Transverse colon (tissue), 4 donors: ENCODE data around the gene ZBTB43. TPM values are rescaled to one million over a fixed set of nuclear protein-coding genes. Genes with fewer than 3 reads are reported as not detected.

Source experiments
- DNase-seq: peaks from one replicate; pipeline ENCODE4 v3.0.0-alpha.2; 2019
- H3K27ac ChIP-seq, 4 donors: fragments of 200-600 bp; sonication (generic); 2 replicates each; pipeline ENCODE4 v1.5.1; 2016 to 2018; ENCODE audit warnings: inconsistent platforms in 4 of 4
- H3K27me3 ChIP-seq: fragments of 200-600 bp; sonication (generic); 2 replicates; pipeline ENCODE4 v1.5.1; 2017; ENCODE audit warnings: inconsistent platforms
- H3K36me3 ChIP-seq, 4 donors: fragments of 200-600 bp; sonication (generic); 2 replicates each; pipeline ENCODE4 v1.5.1; 2017 to 2019; ENCODE audit warnings: inconsistent platforms in 4 of 4
- H3K4me1 ChIP-seq, 4 donors: fragments of 200-600 bp; sonication (generic); 2 replicates each; pipeline ENCODE4 v1.5.1; 2017 to 2020; ENCODE audit warnings: inconsistent platforms in 4 of 4
- H3K4me3 ChIP-seq, 4 donors: fragments of 200-600 bp; sonication (generic); 1 replicate in 1 of 4; 2 replicates in 3 of 4; pipeline versions ENCODE4 v1.5.1 to v1.6.1; 2017 to 2019; ENCODE audit warnings: inconsistent platforms in 4 of 4
- H3K9me3 ChIP-seq, 2 donors: fragments of 200-600 bp; sonication (generic); 2 replicates each; pipeline ENCODE4 v1.5.1; 2017 to 2019; ENCODE audit warnings: inconsistent platforms in 2 of 2
- CTCF ChIP-seq, 5 experiments: fragments of 200-600 bp in 3 of 5; fragments of 450-650 bp in 2 of 5; sonication (generic) in 3 of 5; IDR thresholded peaks; 1 replicate in 2 of 5; 2 replicates in 3 of 5; pipeline ENCODE4 v1.5.1; 2016 to 2017; ENCODE audit warnings: antibody characterized with exemption in 5 of 5, inconsistent platforms in 3 of 5, mild to moderate bottlenecking in 2 of 5, moderate library complexity in 1 of 5
- EP300 ChIP-seq: sonication (generic); formaldehyde crosslinking; IDR thresholded peaks from one replicate; pipeline ENCODE4 v1.6.1; 2017; ENCODE audit warnings: antibody characterized with exemption, low read depth
- POLR2A ChIP-seq: fragments of 450-650 bp; IDR thresholded peaks from one replicate; pipeline ENCODE4 v1.6.1; 2016; ENCODE audit warnings: antibody characterized with exemption, mild to moderate bottlenecking, moderate library complexity
- POLR2AphosphoS5 ChIP-seq, 3 donors: sonication (generic); formaldehyde crosslinking; IDR thresholded peaks; one replicate each; pipeline ENCODE4 v1.6.1; 2016; ENCODE audit warnings: antibody characterized with exemption in 3 of 3
- WGBS, 2 donors: methylation state at CpG; one replicate each; pipeline ENCODE4 v1.1.5; 2018; ENCODE audit warnings: low coverage in 1 of 2; 5-methylcytosine and 5-hydroxymethylcytosine counted together
- in situ Hi-C, 4 donors: fragments of 200-750 bp; cut with MboI; loops; one replicate each; pipeline versions ENCODE4 v1.15.0 to v1.15.1; 2017; ENCODE audit warnings: low sequenced_read_pairs in 3 of 4, low pct_ligation_motif_present in 1 of 4, low pct_unique_long_range_greater_than_20kb in 1 of 4
- intact Hi-C: fragments of 100-400 bp; cut with DNase I; formaldehyde crosslinking; loops from one replicate; pipeline ENCODE4 v1.15.1; 2023; ENCODE audit warnings: low total_unique reads
- total RNA-seq, 4 donors: library from RNA; depleted of rRNA; stranded (reverse); fragments of >200 nt; gene quantifications; one replicate each; pipeline ENCODE4 v1.1.0, GENCODE V29; 2016

The ZBTB43 gene
- total RNA-seq, 4 donors from 2014 or later, result 5.0 to 19.5 (median 16.6) TPM

DNA sequence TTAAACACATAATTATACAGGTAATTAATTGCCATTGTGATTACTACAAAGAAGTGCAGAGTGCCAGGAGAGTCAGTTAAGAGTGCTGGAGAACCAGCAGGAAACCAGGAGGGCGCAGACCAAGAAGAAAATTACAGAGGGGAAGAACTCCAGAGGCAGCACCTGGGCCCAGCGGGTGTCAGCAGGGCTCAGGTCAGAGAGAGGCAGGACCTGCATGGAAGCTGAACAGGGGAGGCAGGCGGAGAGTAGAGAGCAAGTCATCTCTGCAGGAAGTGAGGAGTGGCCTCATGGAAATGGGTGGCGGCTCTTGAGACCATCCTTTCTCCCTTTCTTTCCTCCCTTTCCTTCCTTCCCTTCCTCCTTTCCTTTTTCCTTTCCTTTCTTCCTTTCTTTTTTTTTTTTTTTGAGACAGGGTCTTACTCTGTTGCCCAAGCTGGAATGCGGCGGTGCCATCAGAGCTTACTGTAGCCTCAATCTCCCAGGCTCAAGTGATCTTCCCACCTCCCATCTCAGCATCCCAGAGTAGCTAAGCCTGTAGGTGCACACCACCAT, 51.6 kb downstream of the ZBTB43 start:
- H3K9me3 ChIP-seq, result no peaks in the 10 kb centered on the region
- peaks cover 0 to 9% (median 8%) of the 10 kb centered on the region in 4 donors for H3K4me1 ChIP-seq
- H3K27ac ChIP-seq, result no peak overlapping the region
- no peak overlapping the region for H3K4me3 ChIP-seq
- no peaks in the 10 kb centered on the region for H3K36me3 ChIP-seq
- TF ChIP-seq EP300 (no peak), POLR2A (no peak), CTCF (IDR thresholded peaks at IDR 0.05) (no peak), POLR2AphosphoS5 (IDR thresholded peaks at IDR 0.05) (no peak)
- WGBS, 2 donors, result 86 to 100% methylated on average over 1 to 6 of the region's 6 CpGs
- H3K27me3 ChIP-seq, result peaks cover 16% of the 10 kb centered on the region
- no peak for DNase-seq
- in situ Hi-C loops (no loop called here), intact Hi-C loops (no loop called here)

DNA sequence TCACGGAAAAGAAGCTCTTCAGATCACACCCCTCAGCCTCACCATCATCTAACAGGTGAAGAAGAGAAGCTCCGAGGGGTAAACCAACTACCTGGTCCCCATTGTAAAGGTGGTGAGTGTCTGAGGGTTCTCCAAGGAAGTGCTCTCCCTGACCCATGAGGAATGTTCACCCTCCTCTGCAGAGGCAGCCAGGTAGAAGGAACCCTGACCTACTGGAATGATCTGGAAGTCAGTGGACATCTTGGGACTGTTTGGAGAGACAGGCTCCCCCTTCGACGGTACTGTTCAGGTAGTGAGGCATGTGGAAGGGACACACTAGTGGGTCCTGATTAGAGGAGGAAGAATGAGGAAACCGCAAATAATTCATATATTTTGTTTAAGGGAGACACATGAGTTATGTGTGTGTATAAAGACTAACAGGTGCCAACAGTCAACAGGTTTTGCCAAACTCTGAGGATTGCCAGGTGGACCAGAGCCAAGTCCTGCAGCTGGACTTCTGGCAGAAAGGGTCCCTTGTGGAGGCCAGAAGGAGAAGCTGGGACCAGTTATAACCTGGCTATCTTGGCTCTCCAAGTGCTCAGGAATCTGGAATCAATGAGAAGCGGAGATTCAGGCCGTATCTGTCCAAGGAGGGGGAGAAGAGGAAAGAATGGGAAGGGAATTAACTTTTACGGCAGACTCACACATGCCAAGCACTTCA, 52.6 kb downstream of the ZBTB43 start:
- intact Hi-C loops, result no loop called here
- peaks cover 9 to 19% (median 18%) of the 10 kb centered on the region in 4 donors for H3K4me1 ChIP-seq
- TF ChIP-seq POLR2A (no peak), EP300 (no peak), CTCF (IDR thresholded peaks at IDR 0.05) (no peak), POLR2AphosphoS5 (IDR thresholded peaks at IDR 0.05) (no peak)
- no peak overlapping the region for H3K4me3 ChIP-seq
- DNase-seq, result no peak
- in situ Hi-C loops, result no loop called here
- no peaks in the 10 kb centered on the region for H3K9me3 ChIP-seq
- H3K27ac ChIP-seq, result no peak overlapping the region
- WGBS, 2 donors, result 46 to 80% methylated on average over 1 to 8 of the region's 8 CpGs
- H3K36me3 ChIP-seq, result no peaks in the 10 kb centered on the region
- peaks cover 5% of the 10 kb centered on the region for H3K27me3 ChIP-seq

DNA sequence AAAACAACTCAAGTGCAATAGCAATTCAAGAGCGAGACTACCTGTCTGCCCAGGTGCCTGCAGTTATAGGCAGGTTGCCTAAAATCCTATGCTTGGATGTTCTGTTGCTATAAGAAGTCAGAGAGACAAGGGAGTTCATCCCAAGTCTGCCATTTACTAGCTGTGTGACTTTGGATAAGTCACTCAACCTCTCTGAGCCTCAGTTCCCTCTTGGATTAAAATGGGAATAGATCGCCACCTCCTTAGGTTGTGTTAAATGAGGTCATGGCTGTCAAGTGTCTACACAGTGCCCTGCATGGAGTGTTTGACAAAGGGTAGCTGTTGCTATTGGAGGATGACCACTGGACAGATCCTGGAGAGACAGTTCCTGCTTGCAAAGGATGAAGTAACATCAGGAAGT, 54.3 kb downstream of the ZBTB43 start:
- Histone ChIP-seq H3K36me3 (no peaks in the 10 kb centered on the region), H3K4me3 (no peak overlapping the region), H3K4me1 (peaks cover 16 to 30% (median 29%) of the 10 kb centered on the region in 4 donors), H3K9me3 (no peaks in the 10 kb centered on the region), H3K27me3 (no peaks in the 10 kb centered on the region), H3K27ac (no peak overlapping the region)
- in situ Hi-C loops (no loop called here), intact Hi-C loops (no loop called here)
- TF ChIP-seq POLR2AphosphoS5 (IDR thresholded peaks at IDR 0.05), result no peak
- no peak for TF ChIP-seq CTCF (IDR thresholded peaks at IDR 0.05)
- no peak for TF ChIP-seq EP300
- no peak for TF ChIP-seq POLR2A
- no peak for DNase-seq
- 98 to 100% methylated on average over 1 to 2 of the region's 2 CpGs for WGBS, 2 donors

DNA sequence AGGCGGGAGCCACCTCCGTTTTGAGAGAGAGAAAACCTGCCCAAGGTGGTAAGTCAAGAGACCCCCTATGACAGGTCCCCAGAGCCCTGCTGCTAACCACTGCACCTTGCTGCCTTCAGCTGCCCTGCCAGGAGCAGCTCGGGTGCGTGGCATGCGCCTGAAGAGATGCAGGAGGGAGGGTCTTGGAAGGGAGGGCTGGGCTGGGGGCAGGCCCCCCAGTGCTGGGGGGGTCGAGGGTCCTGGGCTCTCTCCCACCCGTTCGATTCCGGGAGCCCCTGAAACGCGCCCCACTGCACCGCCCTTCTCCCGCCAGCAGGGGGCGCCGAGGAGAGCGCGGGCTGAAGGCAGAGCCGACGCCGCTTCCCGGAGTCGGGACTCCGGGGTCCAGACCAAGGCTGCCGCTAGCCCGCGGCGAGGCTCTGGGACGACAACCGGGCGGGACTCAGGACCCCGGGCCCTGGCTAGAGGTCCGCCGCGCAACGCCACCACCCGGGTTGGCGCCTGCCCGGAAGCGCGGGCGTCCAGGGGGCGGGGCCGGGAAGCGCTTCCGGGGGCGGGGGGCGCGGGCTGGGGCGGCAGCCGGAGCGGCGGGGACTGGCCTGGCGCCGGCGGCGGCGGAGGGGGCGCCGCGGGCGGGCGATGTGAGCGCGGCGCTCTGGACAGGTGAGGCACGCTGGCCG, 55.4 kb downstream of the ZBTB43 start, which contains the start of gene ZBTB34:
Gene ZBTB34, plus strand, starts transcription at position 563 of the 680 bp plus-strand sequence. CDS start 18,761 bp downstream, outside the sequence.
- Histone ChIP-seq H3K27ac (peak within 1 kb of the TSS; percentile 90 to 96 (median 93)), H3K27me3 (no peaks in the 10 kb centered on the region), H3K36me3 (no peaks in the 10 kb centered on the region), H3K4me1 (peaks cover 16 to 30% (median 29%) of the 10 kb centered on the region in 4 donors), H3K4me3 (peak within 1 kb of the TSS; percentile 72 to 95 (median 87)), H3K9me3 (no peaks in the 10 kb centered on the region)
- 1% methylated on average over 16 of the region's 67 CpGs; no CpG with 5 or more reads in 1 of the 2 donors for WGBS, 2 donors
- peak; percentile 77 for DNase-seq
- TF ChIP-seq EP300 (no peak), POLR2A (no peak), POLR2AphosphoS5 (IDR thresholded peaks at IDR 0.05) (peak in 2 of 3 donors; percentile 48 to 53), CTCF (IDR thresholded peaks at IDR 0.05) (peak; percentile 99 to 100 (median 100))
- in situ Hi-C loops (no loop called here), intact Hi-C loops (no loop called here)
